BJ (cell line): ENCODE results near the gene FIBCD1. TPM values are rescaled to one million over a fixed set of nuclear protein-coding genes. Genes with fewer than 3 reads are reported as not detected.

Experiments used
- CTCF ChIA-PET: fragments of 350-600 bp; formaldehyde crosslinking; extraction: SDS; loops from one replicate; lab custom pipeline; 2021; ENCODE audit warnings: antibody characterized with exemption, inconsistent platforms; lab: Yijun Ruan, JAX
- POLR2A ChIA-PET: fragments of 300-600 bp; sonication (Branson Sonifier 250); formaldehyde crosslinking; extraction: SDS; loops from one replicate; lab custom pipeline; 2021; ENCODE audit warnings: antibody characterized with exemption; lab: Charles Lee
- DNase-seq: peaks from one replicate; pipeline ENCODE4 v3.0.0-alpha.2; 2011; ENCODE audit warnings: low read depth
- H3K27me3 ChIP-seq: 2 replicates; pipeline ENCODE4 v1.6.0; 2011; ENCODE audit warnings: low read length; ENCODE audit not compliant: control insufficient read depth, insufficient read depth
- H3K36me3 ChIP-seq: 2 replicates; pipeline ENCODE4 v1.5.1; 2011; ENCODE audit warnings: low read length; ENCODE audit not compliant: control insufficient read depth, insufficient read depth
- H3K4me3 ChIP-seq: 2 replicates; pipeline ENCODE4 v1.5.1; 2011; ENCODE audit warnings: low read depth, mild to moderate bottlenecking, control low read depth, low read length
- CTCF ChIP-seq: IDR thresholded peaks from 2 replicates; pipeline ENCODE4 v1.5.1; 2011; ENCODE audit warnings: low read depth, mild to moderate bottlenecking, control low read depth, inconsistent platforms, low read length, moderate library complexity; ENCODE audit not compliant: insufficient read depth
- polyA plus RNA-seq: library from polyadenylated mRNA; depleted of rRNA; stranded (reverse); fragments of >200 nt; gene quantifications from 2 replicates; pipeline ENCODE4 v1.2.3, GENCODE V29; 2011

Gene FIBCD1
- polyA plus RNA-seq, 1 experiment: 1.4 TPM

- CTCF ChIA-PET: interaction anchor here (1.2 kb wide), 1 partner anchor 142 kb away, joined by 3 read pairs; no protein-coding TSS in a partner anchor
Observed at GRCh38 chr9:130904070-130905044, 34.7 kb downstream of the FIBCD1 start.

GRCh38 chr9:130903194-130904069, 35.6 kb downstream of the FIBCD1 start:
- H3K4me3 ChIP-seq: no peak overlapping the region
- TF ChIP-seq CTCF: no peak
- H3K36me3 ChIP-seq: no peaks in the 10 kb centered on the region
- ChIA-PET CTCF (interaction anchor here (0.6 to 1.2 kb wide), 2 partner anchors 143 to 246 kb away, joined by 3 read pairs; no protein-coding TSS in a partner anchor), POLR2A (no interaction called here)
- no peak for DNase-seq
- peaks cover 2% of the 10 kb centered on the region; the same call in 1 of the 2 replicates for H3K27me3 ChIP-seq

More at GRCh38 chr9:130904070-130905044, 34.7 kb downstream of the FIBCD1 start:
- DNase-seq: no peak
- Histone ChIP-seq H3K36me3 (no peaks in the 10 kb centered on the region), H3K4me3 (no peak overlapping the region), H3K27me3 (peaks cover 2% of the 10 kb centered on the region; the same call in 1 of the 2 replicates)
- TF ChIP-seq CTCF: no peak
- POLR2A ChIA-PET: no interaction called here

- peaks cover 2% of the 10 kb centered on the region; the same call in 1 of the 2 replicates for H3K27me3 ChIP-seq
- CTCF ChIA-PET: no interaction called here
- no peak for TF ChIP-seq CTCF
- POLR2A ChIA-PET: no interaction called here
- no peaks in the 10 kb centered on the region for H3K36me3 ChIP-seq
- no peak for DNase-seq
- H3K4me3 ChIP-seq: no peak overlapping the region
Observed at GRCh38 chr9:130902204-130903185, 36.6 kb downstream of the FIBCD1 start.

GRCh38 chr9:130901498-130902203, 37.4 kb downstream of the FIBCD1 start:
- Histone ChIP-seq H3K4me3 (no peak overlapping the region), H3K27me3 (peaks cover 2% of the 10 kb centered on the region; the same call in 1 of the 2 replicates), H3K36me3 (no peaks in the 10 kb centered on the region)
- POLR2A ChIA-PET: no interaction called here
- CTCF ChIA-PET: no interaction called here
- TF ChIP-seq CTCF: no peak
- no peak for DNase-seq
